Measurements from ENCODE around the gene KCND3. TPM values are rescaled to one million over a fixed set of nuclear protein-coding genes. Genes with fewer than 3 reads are reported as not detected.

Gene KCND3
- total RNA-seq, 4 donors from 2014 or later, result 0.35 to 4.1 (median 0.90) TPM

DNA sequence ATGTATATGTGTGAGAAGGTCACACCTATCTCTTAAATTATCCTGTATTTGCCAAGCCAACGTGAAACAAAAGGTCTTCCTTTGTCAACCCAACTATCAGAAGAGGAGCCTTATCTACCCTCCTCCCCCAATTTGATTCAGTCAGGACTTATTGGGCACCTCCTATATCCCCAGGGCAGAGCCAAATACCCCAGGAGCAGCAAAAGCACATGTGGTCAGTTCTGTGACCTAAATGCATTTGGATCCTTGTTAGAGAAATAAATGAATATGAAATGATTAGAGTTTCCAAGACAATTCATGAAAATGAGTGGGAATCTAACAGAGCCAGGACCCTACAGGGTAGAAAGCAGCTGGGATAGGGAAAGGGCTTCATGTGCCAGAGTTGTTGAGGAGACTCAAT, 37.0 kb upstream of the KCND3 start:
- TF ChIP-seq, protein P1, sequence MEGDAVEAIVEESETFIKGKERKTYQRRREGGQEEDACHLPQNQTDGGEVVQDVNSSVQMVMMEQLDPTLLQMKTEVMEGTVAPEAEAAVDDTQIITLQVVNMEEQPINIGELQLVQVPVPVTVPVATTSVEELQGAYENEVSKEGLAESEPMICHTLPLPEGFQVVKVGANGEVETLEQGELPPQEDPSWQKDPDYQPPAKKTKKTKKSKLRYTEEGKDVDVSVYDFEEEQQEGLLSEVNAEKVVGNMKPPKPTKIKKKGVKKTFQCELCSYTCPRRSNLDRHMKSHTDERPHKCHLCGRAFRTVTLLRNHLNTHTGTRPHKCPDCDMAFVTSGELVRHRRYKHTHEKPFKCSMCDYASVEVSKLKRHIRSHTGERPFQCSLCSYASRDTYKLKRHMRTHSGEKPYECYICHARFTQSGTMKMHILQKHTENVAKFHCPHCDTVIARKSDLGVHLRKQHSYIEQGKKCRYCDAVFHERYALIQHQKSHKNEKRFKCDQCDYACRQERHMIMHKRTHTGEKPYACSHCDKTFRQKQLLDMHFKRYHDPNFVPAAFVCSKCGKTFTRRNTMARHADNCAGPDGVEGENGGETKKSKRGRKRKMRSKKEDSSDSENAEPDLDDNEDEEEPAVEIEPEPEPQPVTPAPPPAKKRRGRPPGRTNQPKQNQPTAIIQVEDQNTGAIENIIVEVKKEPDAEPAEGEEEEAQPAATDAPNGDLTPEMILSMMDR (IDR thresholded peaks at IDR 0.05), result no peak
- TF ChIP-seq POLR2A (IDR thresholded peaks at IDR 0.05), result no peak
- Histone ChIP-seq H3K27ac (no peak overlapping the region), H3K27me3 (no peaks in the 10 kb centered on the region), H3K9me3 (no peaks in the 10 kb centered on the region), H3K36me3 (no peaks in the 10 kb centered on the region), H3K4me1 (no peaks in the 10 kb centered on the region), H3K4me3 (no peak overlapping the region)
- DNase-seq, result no peak

DNA sequence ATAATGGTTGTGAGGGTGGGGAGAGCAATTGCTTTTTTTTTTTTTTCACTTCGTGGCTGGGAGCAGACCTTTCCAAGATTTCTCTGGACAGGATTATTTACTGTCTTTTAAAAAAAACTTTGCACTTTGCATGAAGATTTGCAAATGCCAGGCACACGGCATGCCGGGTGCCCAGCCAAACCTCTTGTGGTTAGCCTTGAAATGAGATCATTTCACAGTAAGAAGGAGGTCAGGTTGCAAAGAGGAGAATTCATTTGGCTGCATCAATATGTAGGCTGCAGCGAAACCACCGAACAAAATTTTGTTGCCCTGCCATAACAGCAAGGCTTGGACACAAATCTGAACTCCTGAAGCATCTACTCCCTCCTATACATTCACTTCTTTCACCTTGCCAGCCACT, 36.5 kb upstream of the KCND3 start:
- no peaks in the 10 kb centered on the region for H3K4me1 ChIP-seq
- no peak for DNase-seq
- H3K27ac ChIP-seq, result no peak overlapping the region
- no peak overlapping the region for H3K4me3 ChIP-seq
- H3K36me3 ChIP-seq, result no peaks in the 10 kb centered on the region
- no peaks in the 10 kb centered on the region for H3K27me3 ChIP-seq
- no peak for TF ChIP-seq POLR2A (IDR thresholded peaks at IDR 0.05)
- TF ChIP-seq, protein P1 (IDR thresholded peaks at IDR 0.05), result no peak
- no peaks in the 10 kb centered on the region for H3K9me3 ChIP-seq

DNA sequence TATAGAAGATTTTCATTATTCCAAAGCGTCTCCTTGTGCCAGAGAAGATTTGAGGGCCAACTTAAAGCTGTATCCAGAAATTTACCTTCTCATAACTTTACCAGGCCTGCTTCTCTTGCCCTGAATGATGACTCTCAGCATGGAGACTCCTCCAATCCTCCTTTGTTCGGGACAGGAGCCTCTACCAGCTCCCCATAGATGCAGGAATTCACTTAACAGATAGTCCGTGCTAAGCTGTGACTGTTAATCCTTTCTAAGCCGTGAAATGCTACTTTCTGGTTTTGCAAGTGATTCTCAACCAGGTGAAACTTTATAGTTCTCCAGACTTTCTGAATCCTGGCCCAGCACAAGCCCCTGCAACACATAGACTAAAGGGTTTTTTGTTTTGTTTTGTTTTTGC, 31.8 kb upstream of the KCND3 start:
- no peak overlapping the region for H3K4me3 ChIP-seq
- H3K36me3 ChIP-seq, result no peaks in the 10 kb centered on the region
- no peak overlapping the region for H3K27ac ChIP-seq
- no peak for TF ChIP-seq POLR2A (IDR thresholded peaks at IDR 0.05)
- TF ChIP-seq, protein P1 (IDR thresholded peaks at IDR 0.05), result no peak
- peaks cover 0 to 4% (median 0%) of the 10 kb centered on the region in 4 donors for H3K9me3 ChIP-seq
- no peak for DNase-seq
- no peaks in the 10 kb centered on the region for H3K27me3 ChIP-seq
- no peaks in the 10 kb centered on the region for H3K4me1 ChIP-seq

DNA sequence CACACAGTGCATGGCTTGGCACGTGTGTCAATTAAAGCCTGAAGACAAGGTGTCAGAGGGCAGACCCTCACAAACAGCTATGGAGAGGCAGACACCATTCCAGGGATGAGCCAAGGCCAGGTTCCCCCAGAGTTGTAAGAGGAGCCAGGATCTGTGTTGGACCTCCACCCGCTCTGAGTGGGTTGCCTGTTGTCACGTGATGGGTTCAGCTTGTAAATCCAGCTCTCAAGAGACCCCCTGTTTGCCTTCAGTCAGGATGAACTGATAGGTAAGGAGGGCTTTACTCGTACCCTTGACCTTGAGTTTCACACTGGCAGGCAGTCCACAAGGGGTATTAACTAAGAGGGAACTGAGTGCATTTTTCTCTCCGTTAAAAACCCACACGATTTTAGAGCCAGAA, 27.7 kb upstream of the KCND3 start:
- H3K4me3 ChIP-seq, result no peak overlapping the region
- H3K4me1 ChIP-seq, result no peaks in the 10 kb centered on the region
- H3K36me3 ChIP-seq, result no peaks in the 10 kb centered on the region
- H3K27me3 ChIP-seq, result no peaks in the 10 kb centered on the region
- no peak overlapping the region for H3K27ac ChIP-seq
- TF ChIP-seq, protein P1 (IDR thresholded peaks at IDR 0.05), result no peak
- no peak for TF ChIP-seq POLR2A (IDR thresholded peaks at IDR 0.05)
- peaks cover 0 to 4% (median 0%) of the 10 kb centered on the region in 4 donors for H3K9me3 ChIP-seq
- no peak for DNase-seq

DNA sequence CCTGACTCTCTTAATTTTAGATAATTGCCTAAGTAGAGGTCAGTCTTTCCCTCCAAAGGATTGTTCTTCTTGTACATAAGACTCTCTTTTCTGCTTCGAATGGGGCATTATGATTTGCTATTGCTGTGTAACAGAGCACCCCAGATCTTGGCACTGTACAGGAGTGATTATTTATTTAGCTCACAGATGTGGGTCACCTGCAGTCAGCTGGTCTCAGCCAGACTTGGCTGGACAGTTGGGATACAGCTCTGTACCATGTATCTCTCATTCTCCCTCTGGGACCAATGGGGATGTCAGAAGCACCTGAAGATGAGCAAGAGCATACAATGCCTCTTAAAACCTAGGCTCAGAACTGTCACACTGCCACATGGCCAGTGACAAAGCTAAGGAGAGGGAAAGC, 23.4 kb upstream of the KCND3 start:
- Histone ChIP-seq H3K36me3 (no peaks in the 10 kb centered on the region), H3K4me1 (peaks cover 0 to 10% (median 0%) of the 10 kb centered on the region in 4 donors), H3K9me3 (no peaks in the 10 kb centered on the region), H3K27ac (no peak overlapping the region), H3K4me3 (no peak overlapping the region), H3K27me3 (no peaks in the 10 kb centered on the region)
- no peak for DNase-seq
- TF ChIP-seq, protein P1 (IDR thresholded peaks at IDR 0.05), result no peak
- no peak for TF ChIP-seq POLR2A (IDR thresholded peaks at IDR 0.05)

DNA sequence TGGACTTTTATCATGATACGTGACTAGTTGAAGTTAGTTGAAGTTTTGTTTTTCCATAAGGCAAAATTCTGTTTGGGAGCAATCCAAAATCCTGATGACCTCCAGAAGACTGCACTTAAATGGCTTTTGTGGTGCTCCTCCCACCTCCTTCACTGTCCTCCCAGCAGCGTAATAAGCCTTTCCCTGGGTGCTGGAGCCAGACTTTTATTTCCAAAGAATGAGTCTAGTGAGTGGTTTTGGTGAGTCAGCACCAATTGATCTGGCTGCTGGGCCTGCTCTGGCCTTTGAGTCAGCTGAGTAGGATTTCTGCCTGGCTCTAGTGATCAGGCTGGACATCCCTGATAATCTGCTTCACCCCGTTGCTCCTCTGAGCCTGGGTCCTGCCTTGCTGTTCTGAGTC, 21.7 kb upstream of the KCND3 start:
- Histone ChIP-seq H3K9me3 (no peaks in the 10 kb centered on the region), H3K4me3 (no peak overlapping the region), H3K27me3 (no peaks in the 10 kb centered on the region), H3K36me3 (no peaks in the 10 kb centered on the region), H3K27ac (no peak overlapping the region), H3K4me1 (peaks cover 0 to 10% (median 0%) of the 10 kb centered on the region in 4 donors)
- TF ChIP-seq, protein P1 (IDR thresholded peaks at IDR 0.05), result no peak
- no peak for TF ChIP-seq POLR2A (IDR thresholded peaks at IDR 0.05)
- DNase-seq, result no peak

Data from Peyer's patch (tissue), 4 donors.